B cell (primary cell): Measurements from ENCODE around the gene NHSL2. TPM values are rescaled to one million over a fixed set of nuclear protein-coding genes. Genes with fewer than 3 reads are reported as not detected.

Experiments
- ATAC-seq: fragments of 200-7000 bp; cut with Tn5 transposase; one replicate; pipeline ENCODE4 v1.10.0; 2021; ENCODE audit warnings: low read depth, mild to moderate bottlenecking, moderate number of reproducible peaks, moderate library complexity
- CTCF ChIA-PET: fragments of 350-600 bp; sonication (Branson Sonifier 250); formaldehyde crosslinking; loops from one replicate; lab custom pipeline; 2021; ENCODE audit warnings: antibody characterized with exemption, inconsistent platforms; lab: Charles Lee
- POLR2A ChIA-PET: fragments of 350-600 bp; sonication (Branson Sonifier 250); formaldehyde crosslinking; loops from one replicate; lab custom pipeline; 2021; ENCODE audit warnings: antibody characterized with exemption; lab: Charles Lee
- DNase-seq: peaks from one replicate; pipeline ENCODE4 v3.0.0; 2013
- H2AFZ ChIP-seq: 2 replicates; pipeline ENCODE4 v1.6.1; 2012; ENCODE audit warnings: mild to moderate bottlenecking, low read depth, low read length; ENCODE audit not compliant: insufficient read depth, poor library complexity, severe bottlenecking
- H3K27ac ChIP-seq, 2 donors: 1 replicate in 1 of 2; 2 replicates in 1 of 2; pipeline ENCODE4 v1.5.1; 2012 to 2013; ENCODE audit warnings: low read length in 2 of 2, mild to moderate bottlenecking in 2 of 2, moderate library complexity in 1 of 2
- H3K27me3 ChIP-seq, 4 experiments: fragments of 200-600 bp in 1 of 4; sonication (generic) in 1 of 4; replicated peaks in 1 of 4; 1 replicate in 2 of 4; 2 replicates in 2 of 4; pipeline versions ENCODE4 v1.6.1 to v1.7.0; 2013 to 2016; ENCODE audit warnings: low read length in 3 of 4, mild to moderate bottlenecking in 2 of 4, mixed read lengths in 1 of 4, moderate library complexity in 1 of 4; ENCODE audit not compliant: insufficient read depth in 4 of 4, control insufficient read depth in 3 of 4; ENCODE audit errors: control extremely low read depth in 1 of 4
- H3K36me3 ChIP-seq, 2 experiments: replicated peaks in 1 of 2; 1 replicate in 1 of 2; 2 replicates in 1 of 2; pipeline versions ENCODE4 v1.6.1 to v1.7.1; 2013; ENCODE audit warnings: low read length in 1 of 2; ENCODE audit not compliant: insufficient read depth in 2 of 2, control insufficient read depth in 1 of 2; ENCODE audit errors: control extremely low read depth in 1 of 2, extremely low read depth in 1 of 2
- H3K4me1 ChIP-seq, 2 donors: fragments of 200-600 bp in 1 of 2; sonication (generic) in 1 of 2; 1 replicate in 1 of 2; 2 replicates in 1 of 2; pipeline versions ENCODE4 v1.5.1 to v1.6.1; 2013 to 2017; ENCODE audit warnings: low read length in 2 of 2; ENCODE audit not compliant: control insufficient read depth in 2 of 2, insufficient read depth in 2 of 2
- H3K4me2 ChIP-seq: replicated peaks from 2 replicates; pipeline ENCODE3; 2012; ENCODE audit warnings: mild to moderate bottlenecking, low read depth, low read length; ENCODE audit not compliant: poor library complexity, severe bottlenecking
- H3K4me3 ChIP-seq, 5 experiments: fragments of 200-600 bp in 1 of 5; sonication (generic) in 1 of 5; 1 replicate in 3 of 5; 2 replicates in 2 of 5; pipeline versions ENCODE4 v1.5.1 to v1.7.0; 2011 to 2016; ENCODE audit warnings: low read length in 4 of 5, mild to moderate bottlenecking in 4 of 5, low read depth in 2 of 5, control low read depth in 1 of 5, moderate library complexity in 1 of 5; ENCODE audit not compliant: insufficient read depth in 1 of 5; ENCODE audit errors: control extremely low read depth in 1 of 5, extremely low read depth in 1 of 5
- H3K79me2 ChIP-seq: fragments of 200-600 bp; sonication (generic); one replicate; pipeline ENCODE4 v1.6.0; 2016; ENCODE audit warnings: low read length; ENCODE audit not compliant: control insufficient read depth, insufficient read depth
- H3K9ac ChIP-seq: fragments of 200-600 bp; sonication (generic); 2 replicates; pipeline ENCODE4 v1.6.1; 2017; ENCODE audit warnings: mild to moderate bottlenecking, low read length, moderate library complexity
- H3K9me3 ChIP-seq, 3 donors: one replicate each; pipeline versions ENCODE4 v1.6.1 to v1.7.1; 2013; ENCODE audit warnings: low read length in 2 of 3; ENCODE audit not compliant: control insufficient read depth in 2 of 3, insufficient read depth in 1 of 3; ENCODE audit errors: control extremely low read depth in 1 of 3
- H4K20me1 ChIP-seq: 2 replicates; pipeline ENCODE4 v1.6.0; 2012; ENCODE audit warnings: mild to moderate bottlenecking, low read length; ENCODE audit not compliant: insufficient read depth, control insufficient read depth, poor library complexity, severe bottlenecking
- H3K27ac Mint-ChIP-seq: one replicate; pipeline ENCODE4 v1.8.0; 2021; ENCODE audit warnings: mixed read lengths
- H3K27me3 Mint-ChIP-seq: one replicate; pipeline ENCODE4 v1.8.0; 2021; ENCODE audit warnings: mixed read lengths
- H3K4me1 Mint-ChIP-seq: one replicate; pipeline ENCODE4 v1.8.0; 2021; ENCODE audit warnings: mixed read lengths
- H3K4me3 Mint-ChIP-seq: one replicate; pipeline ENCODE4 v1.8.0; 2021; ENCODE audit warnings: mixed read lengths
- H3K9me3 Mint-ChIP-seq: one replicate; pipeline ENCODE4 v1.8.0; 2022; ENCODE audit warnings: mixed read lengths; ENCODE audit not compliant: insufficient read depth
- EZH2 ChIP-seq: IDR thresholded peaks from 2 replicates; pipeline ENCODE4 v1.6.1; 2012; ENCODE audit warnings: borderline replicate concordance, low read depth, mild to moderate bottlenecking, moderate library complexity, low read length; ENCODE audit not compliant: insufficient read depth, poor library complexity, severe bottlenecking
- WGBS: methylation state at CpG from one replicate; pipeline ENCODE4 v1.1.5; 2013; ENCODE audit warnings: missing lambda C conversion rate; ENCODE audit not compliant: insufficient coverage; 5-methylcytosine and 5-hydroxymethylcytosine counted together
- intact Hi-C: fragments of 100-400 bp; cut with micrococcal nuclease; formaldehyde crosslinking; loops from one replicate; pipeline ENCODE4 v1.10.0; 2022
- polyA plus RNA-seq: library from polyadenylated mRNA; depleted of rRNA; stranded (reverse); fragments of >200 nt; gene quantifications from 2 replicates; pipeline ENCODE4 v1.2.3, GENCODE V29; 2012
- total RNA-seq, 2 donors: library from RNA; stranded (reverse); fragments of 120-200 nt in 1 of 2; gene quantifications; 1 replicate in 1 of 2; 2 replicates in 1 of 2; pipeline versions ENCODE4 v1.2.3 to v1.2.4, GENCODE V29; 2013 to 2022
- TF ChIP-seq, protein P1 (sequence below): fragments of 200-600 bp; IDR thresholded peaks from one replicate; pipeline ENCODE4 v1.8.0; 2022; ENCODE audit warnings: antibody characterized with exemption, mild to moderate bottlenecking

Gene NHSL2
- total and polyA plus RNA-seq, 2 donors (not counting 1 experiment from before 2014, with no cell fraction given) = 0.16 to 1.7 TPM

DNA sequence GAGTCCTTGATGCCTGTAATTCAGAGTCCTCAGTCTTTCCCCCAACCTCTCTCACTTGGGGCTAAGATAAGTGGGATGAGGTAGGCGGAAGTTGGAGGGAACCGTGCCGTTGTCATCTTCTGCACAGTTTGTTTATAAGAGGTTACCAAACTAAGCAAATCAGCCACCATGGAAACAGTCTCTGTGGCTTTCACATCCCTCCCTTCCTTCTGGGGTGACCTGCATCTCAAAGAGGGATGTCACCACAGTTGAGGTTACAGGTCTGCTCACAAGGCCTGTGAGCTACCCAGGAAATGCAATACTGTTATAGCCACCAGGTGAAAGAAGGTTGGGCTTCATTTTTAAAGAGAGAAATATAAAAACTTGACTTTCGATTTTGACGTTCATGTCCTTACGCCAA is 194.8 kb downstream of the NHSL2 start:
- CTCF ChIA-PET = interaction anchor here (1.3 kb wide), 1 partner anchor 21 kb away, joined by 3 read pairs; no protein-coding TSS in a partner anchor
- peaks cover 14 to 31% of the 10 kb centered on the region in 2 donors for H3K4me1 ChIP-seq
- no peak for TF ChIP-seq EZH2
- TF ChIP-seq, protein P1, sequence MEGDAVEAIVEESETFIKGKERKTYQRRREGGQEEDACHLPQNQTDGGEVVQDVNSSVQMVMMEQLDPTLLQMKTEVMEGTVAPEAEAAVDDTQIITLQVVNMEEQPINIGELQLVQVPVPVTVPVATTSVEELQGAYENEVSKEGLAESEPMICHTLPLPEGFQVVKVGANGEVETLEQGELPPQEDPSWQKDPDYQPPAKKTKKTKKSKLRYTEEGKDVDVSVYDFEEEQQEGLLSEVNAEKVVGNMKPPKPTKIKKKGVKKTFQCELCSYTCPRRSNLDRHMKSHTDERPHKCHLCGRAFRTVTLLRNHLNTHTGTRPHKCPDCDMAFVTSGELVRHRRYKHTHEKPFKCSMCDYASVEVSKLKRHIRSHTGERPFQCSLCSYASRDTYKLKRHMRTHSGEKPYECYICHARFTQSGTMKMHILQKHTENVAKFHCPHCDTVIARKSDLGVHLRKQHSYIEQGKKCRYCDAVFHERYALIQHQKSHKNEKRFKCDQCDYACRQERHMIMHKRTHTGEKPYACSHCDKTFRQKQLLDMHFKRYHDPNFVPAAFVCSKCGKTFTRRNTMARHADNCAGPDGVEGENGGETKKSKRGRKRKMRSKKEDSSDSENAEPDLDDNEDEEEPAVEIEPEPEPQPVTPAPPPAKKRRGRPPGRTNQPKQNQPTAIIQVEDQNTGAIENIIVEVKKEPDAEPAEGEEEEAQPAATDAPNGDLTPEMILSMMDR = no peak
- DNase-seq (peak; percentile 69), ATAC-seq (peak; percentile 18)
- WGBS = no CpG with 5 or more reads among the region's 6 CpGs
- no peaks in the 10 kb centered on the region for H4K20me1 ChIP-seq
- no peak overlapping the region for H3K4me3 ChIP-seq
- no peak overlapping the region for H3K4me2 ChIP-seq
- no peaks in the 10 kb centered on the region for H3K9me3 Mint-ChIP-seq
- no peak overlapping the region for H3K27ac ChIP-seq
- intact Hi-C loops = no loop called here
- no peak overlapping the region for H2AFZ ChIP-seq
- H3K9ac ChIP-seq = no peak overlapping the region
- no peaks in the 10 kb centered on the region for H3K9me3 ChIP-seq
- POLR2A ChIA-PET = no interaction called here
- H3K27ac Mint-ChIP-seq = peak overlapping the region; percentile 73
- no peak overlapping the region for H3K4me3 Mint-ChIP-seq
- H3K27me3 Mint-ChIP-seq = peaks cover 12% of the 10 kb centered on the region
- H3K4me1 Mint-ChIP-seq = peaks cover 41% of the 10 kb centered on the region
- H3K79me2 ChIP-seq = no peaks in the 10 kb centered on the region
- H3K36me3 ChIP-seq = no peaks in the 10 kb centered on the region
- H3K27me3 ChIP-seq = peaks cover 0 to 15% (median 3%) of the 10 kb centered on the region in 4 experiments

DNA sequence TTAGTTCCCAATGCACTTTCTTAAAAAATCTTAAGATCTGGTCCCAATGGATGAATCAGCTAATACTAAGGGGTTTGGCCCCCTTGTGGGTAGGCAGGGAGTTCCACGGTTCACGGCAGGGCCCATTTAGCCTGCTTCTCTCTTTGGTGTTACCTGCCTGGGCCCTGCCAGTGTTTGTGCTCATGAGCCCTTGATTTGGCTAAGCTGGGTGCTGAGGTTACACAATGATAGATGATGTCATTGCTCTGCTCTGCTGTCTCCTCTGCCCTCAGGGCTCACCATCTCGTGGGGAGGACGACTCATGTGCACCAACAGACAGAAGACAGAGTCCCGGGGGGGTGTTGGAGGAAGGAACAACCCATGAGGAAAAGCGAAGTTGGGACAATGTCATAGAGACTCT is 196.7 kb downstream of the NHSL2 start:
- H3K4me2 ChIP-seq = no peak overlapping the region
- H3K9me3 Mint-ChIP-seq = no peaks in the 10 kb centered on the region
- H3K27ac Mint-ChIP-seq = peak overlapping the region; percentile 41
- DNase-seq (peak; percentile 11), ATAC-seq (no peak)
- ChIA-PET CTCF (no interaction called here), POLR2A (no interaction called here)
- H3K4me1 Mint-ChIP-seq = peaks cover 25% of the 10 kb centered on the region
- intact Hi-C loops = no loop called here
- no peak overlapping the region for H3K4me3 ChIP-seq
- H3K27me3 ChIP-seq = peaks cover 0 to 7% (median 3%) of the 10 kb centered on the region in 4 experiments
- no peak overlapping the region for H3K27ac ChIP-seq
- H3K9ac ChIP-seq = no peak overlapping the region
- H3K27me3 Mint-ChIP-seq = peaks cover 22% of the 10 kb centered on the region
- no peak overlapping the region for H2AFZ ChIP-seq
- peaks cover 0 to 19% of the 10 kb centered on the region in 2 donors for H3K4me1 ChIP-seq
- no peaks in the 10 kb centered on the region for H3K36me3 ChIP-seq
- no peaks in the 10 kb centered on the region for H4K20me1 ChIP-seq
- no peaks in the 10 kb centered on the region for H3K9me3 ChIP-seq
- no peak overlapping the region for H3K4me3 Mint-ChIP-seq
- no peak for TF ChIP-seq EZH2
- TF ChIP-seq, protein P1 = no peak
- H3K79me2 ChIP-seq = no peaks in the 10 kb centered on the region
- 75% methylated on average over 1 of the region's 6 CpGs for WGBS
